HepG2 (cell line): Measurements from ENCODE around the gene PPP2R5B. TPM values are rescaled to one million over a fixed set of nuclear protein-coding genes. Genes with fewer than 3 reads are reported as not detected.

Experiments
- AGO2 ChIP-seq: fragments of 200-400 bp; formaldehyde crosslinking; optimal IDR thresholded peaks from 2 replicates; pipeline ENCODE3; 2017; ENCODE audit warnings: mild to moderate bottlenecking, low read depth, low read length, moderate library complexity
- DMAP1 ChIP-seq: IDR thresholded peaks from 2 replicates; pipeline ENCODE4 v1.6.1; 2016
- ESRRA ChIP-seq: sonication (generic); formaldehyde crosslinking; IDR thresholded peaks from 2 replicates; pipeline ENCODE4 v1.5.1; 2020; ENCODE audit warnings: mild to moderate bottlenecking, low read depth, missing genetic modification reagents
- GFI1 ChIP-seq: sonication (generic); formaldehyde crosslinking; IDR thresholded peaks from 2 replicates; pipeline ENCODE4 v1.5.0; 2020; ENCODE audit warnings: missing genetic modification reagents, mild to moderate bottlenecking, borderline replicate concordance
- MTA1 ChIP-seq: sonication (generic); formaldehyde crosslinking; IDR thresholded peaks from 2 replicates; pipeline ENCODE4 v1.4.0; 2020; ENCODE audit warnings: missing genetic modification reagents, mild to moderate bottlenecking, borderline replicate concordance
- NR2F6 ChIP-seq, 2 experiments: IDR thresholded peaks; 2 replicates each; pipeline ENCODE4 v1.6.1; 2016; ENCODE audit warnings: antibody characterized with exemption in 1 of 2, mild to moderate bottlenecking in 1 of 2
- PHF20 ChIP-seq: sonication (generic); formaldehyde crosslinking; IDR thresholded peaks from 2 replicates; pipeline ENCODE4 v1.5.0; 2020; ENCODE audit warnings: mild to moderate bottlenecking, missing genetic modification reagents
- RNF2 ChIP-seq: fragments of 450-650 bp; conservative IDR thresholded peaks from 2 replicates; pipeline ENCODE4 v1.6.1; 2016; ENCODE audit warnings: low read depth
- STAT5B ChIP-seq: sonication (generic); formaldehyde crosslinking; IDR thresholded peaks from 2 replicates; pipeline ENCODE4 v1.4.0; 2020; ENCODE audit warnings: missing genetic modification reagents
- TRIM24 ChIP-seq: sonication (generic); formaldehyde crosslinking; IDR thresholded peaks from 2 replicates; pipeline ENCODE4 v1.8.0; 2022; ENCODE audit warnings: mild to moderate bottlenecking, missing genetic modification reagents
- ZFP90 ChIP-seq: sonication (generic); formaldehyde crosslinking; IDR thresholded peaks from 2 replicates; pipeline ENCODE4 v1.8.0; 2022; ENCODE audit warnings: missing genetic modification reagents, mild to moderate bottlenecking, inconsistent platforms, borderline replicate concordance
- ZNF274 ChIP-seq: sonication (generic); formaldehyde crosslinking; IDR thresholded peaks from 2 replicates; pipeline ENCODE4 v1.5.1; 2020; ENCODE audit warnings: mild to moderate bottlenecking, missing genetic modification reagents
- ZNF552 ChIP-seq: sonication (generic); formaldehyde crosslinking; IDR thresholded peaks from 2 replicates; pipeline ENCODE4 v1.9.0; 2022; ENCODE audit warnings: missing genetic modification reagents, mild to moderate bottlenecking, borderline replicate concordance
- ZNF777 ChIP-seq: sonication (generic); formaldehyde crosslinking; IDR thresholded peaks from 2 replicates; pipeline ENCODE4 v1.4.0; 2020; ENCODE audit warnings: missing genetic modification reagents
- ZNF788 ChIP-seq: sonication (generic); formaldehyde crosslinking; IDR thresholded peaks from 2 replicates; pipeline ENCODE4 v1.5.0; 2020; ENCODE audit warnings: mild to moderate bottlenecking, missing genetic modification reagents, borderline replicate concordance
- polyA plus RNA-seq, 8 experiments: library from polyadenylated mRNA; depleted of rRNA in 3 of 8; stranded (reverse) in 7 of 8; unstranded in 1 of 8; fragments of >200 nt; fragmentation: Illumina TruSeq in 4 of 8; extraction: Trizol in 4 of 8; gene quantifications; 2 replicates each; pipeline versions ENCODE4 v1.2.1 to v1.2.3, GENCODE V29; 2011 to 2016; ENCODE audit warnings: low read depth in 4 of 8, missing spikeins in 1 of 8, mixed read lengths in 1 of 8; ENCODE audit not compliant: insufficient read depth in 1 of 8
- total RNA-seq, 5 experiments: library from RNA; depleted of rRNA; stranded (reverse); fragments of >200 nt; fragmentation: Illumina TruSeq; extraction: Trizol; gene quantifications; 2 replicates each; pipeline ENCODE4 v1.2.3, GENCODE V29; 2016; ENCODE audit warnings: low read depth in 1 of 5
- TF ChIP-seq, protein P1 (sequence below), 2 experiments: sonication (generic) in 1 of 2; formaldehyde crosslinking in 1 of 2; IDR thresholded peaks; 2 replicates each; pipeline versions ENCODE4 v1.4.0 to v1.6.1; 2018 to 2020; ENCODE audit warnings: missing genetic modification reagents in 2 of 2, borderline replicate concordance in 1 of 2, low read depth in 1 of 2, mild to moderate bottlenecking in 1 of 2, missing biosample characterization in 1 of 2
- TF ChIP-seq, protein P2 (sequence below), 2 experiments: sonication (generic) in 1 of 2; formaldehyde crosslinking in 1 of 2; IDR thresholded peaks; 2 replicates each; pipeline versions ENCODE4 v1.5.1 to v1.6.1; 2011 to 2020; ENCODE audit warnings: borderline replicate concordance in 1 of 2, low read depth in 1 of 2, low read length in 1 of 2, mild to moderate bottlenecking in 1 of 2, missing genetic modification reagents in 1 of 2, moderate library complexity in 1 of 2
- TF ChIP-seq, protein P3 (sequence below): sonication (generic); formaldehyde crosslinking; IDR thresholded peaks from 2 replicates; pipeline ENCODE4 v1.5.0; 2020; ENCODE audit warnings: mild to moderate bottlenecking, missing genetic modification reagents

PPP2R5B gene
- total and polyA plus RNA-seq, 2 of the 13 experiments (the other 11 are each of a cell fraction or from before 2014, with no cell fraction given): 2.3 to 8.3 TPM

DNA sequence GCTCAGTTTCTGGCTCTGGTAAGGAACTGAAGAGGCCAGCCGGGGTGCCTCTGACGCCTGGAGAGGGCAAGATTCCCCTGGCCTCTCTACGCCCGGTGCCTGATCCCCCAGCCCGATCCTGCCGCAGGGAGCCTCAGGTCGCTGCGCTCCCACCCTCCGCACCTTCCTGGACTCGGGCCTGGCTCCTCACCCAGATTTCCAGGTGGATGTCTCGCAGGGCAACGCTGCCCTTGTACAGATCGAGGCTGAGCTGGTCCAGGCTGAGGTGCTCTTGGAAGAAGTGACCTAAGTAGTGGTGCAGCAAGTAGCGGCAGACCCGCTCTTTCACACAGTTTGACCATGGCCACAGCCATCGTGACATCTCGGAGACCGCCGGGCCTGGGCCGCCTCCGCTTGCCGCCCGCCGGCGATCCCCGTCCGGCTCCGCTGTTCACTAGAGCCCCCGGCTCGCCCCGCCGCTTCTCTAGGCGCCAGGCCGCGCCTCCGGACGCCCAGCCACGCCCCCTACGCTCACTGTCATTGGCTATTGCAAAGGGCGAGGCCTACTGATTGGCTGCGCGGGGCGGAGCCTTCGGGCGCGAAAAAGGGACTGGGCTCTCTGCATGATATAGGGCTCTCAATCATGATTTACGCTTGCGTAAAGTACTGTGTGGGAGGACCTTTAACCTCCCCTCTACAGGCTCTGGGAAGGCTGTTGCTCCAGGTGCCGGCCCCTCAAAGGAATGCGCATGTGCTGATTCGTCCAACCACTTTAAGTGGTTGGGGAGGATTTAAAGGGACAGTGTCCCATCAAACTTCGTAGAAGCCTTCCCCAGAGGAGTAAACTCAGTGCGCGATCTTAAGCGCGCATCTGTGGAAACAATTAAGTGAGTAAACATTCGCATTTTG lies 7.5 kb upstream of the PPP2R5B start, which contains the start of gene ATG2A (continued):
- TF ChIP-seq ESRRA: 0 out of 2 replicates have a peak, but pooled peaks have one; percentile 64
- 0 out of 2 replicates have a peak, but pooled peaks have one; percentile 37 for TF ChIP-seq MTA1
- TF ChIP-seq PHF20: peak; percentile 63; the same call in 1 of the 2 replicates
- TF ChIP-seq ZFP90 (CRISPR knock-in tag): peak; percentile 57; the same call in 1 of the 2 replicates
- TF ChIP-seq ZNF552: peak; percentile 53; the same call in 1 of the 2 replicates
- TF ChIP-seq GFI1: peak; percentile 44; the same call in 1 of the 2 replicates
- peak; percentile 79; the same call in 1 of the 2 replicates for TF ChIP-seq ZNF274 (CRISPR knock-in tag)
- TF ChIP-seq, protein P1, sequence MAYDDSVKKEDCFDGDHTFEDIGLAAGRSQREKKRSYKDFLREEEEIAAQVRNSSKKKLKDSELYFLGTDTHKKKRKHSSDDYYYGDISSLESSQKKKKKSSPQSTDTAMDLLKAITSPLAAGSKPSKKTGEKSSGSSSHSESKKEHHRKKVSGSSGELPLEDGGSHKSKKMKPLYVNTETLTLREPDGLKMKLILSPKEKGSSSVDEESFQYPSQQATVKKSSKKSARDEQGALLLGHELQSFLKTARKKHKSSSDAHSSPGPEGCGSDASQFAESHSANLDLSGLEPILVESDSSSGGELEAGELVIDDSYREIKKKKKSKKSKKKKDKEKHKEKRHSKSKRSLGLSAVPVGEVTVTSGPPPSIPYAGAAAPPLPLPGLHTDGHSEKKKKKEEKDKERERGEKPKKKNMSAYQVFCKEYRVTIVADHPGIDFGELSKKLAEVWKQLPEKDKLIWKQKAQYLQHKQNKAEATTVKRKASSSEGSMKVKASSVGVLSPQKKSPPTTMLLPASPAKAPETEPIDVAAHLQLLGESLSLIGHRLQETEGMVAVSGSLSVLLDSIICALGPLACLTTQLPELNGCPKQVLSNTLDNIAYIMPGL (CRISPR knock-in tag; IDR thresholded peaks at IDR 0.05; ENCODE audit: borderline replicate concordance in 1 of 2, low read depth in 1 of 2): peak; percentile 94 to 95
- no peak for TF ChIP-seq AGO2
- TF ChIP-seq ZNF777 (CRISPR knock-in tag): no peak
- TF ChIP-seq, protein P2, sequence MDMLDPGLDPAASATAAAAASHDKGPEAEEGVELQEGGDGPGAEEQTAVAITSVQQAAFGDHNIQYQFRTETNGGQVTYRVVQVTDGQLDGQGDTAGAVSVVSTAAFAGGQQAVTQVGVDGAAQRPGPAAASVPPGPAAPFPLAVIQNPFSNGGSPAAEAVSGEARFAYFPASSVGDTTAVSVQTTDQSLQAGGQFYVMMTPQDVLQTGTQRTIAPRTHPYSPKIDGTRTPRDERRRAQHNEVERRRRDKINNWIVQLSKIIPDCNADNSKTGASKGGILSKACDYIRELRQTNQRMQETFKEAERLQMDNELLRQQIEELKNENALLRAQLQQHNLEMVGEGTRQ (IDR thresholded peaks at IDR 0.05; ENCODE audit: low read depth, low read length): no peak
- TF ChIP-seq, protein P2 (CRISPR knock-in tag; IDR thresholded peaks at IDR 0.05; ENCODE audit: borderline replicate concordance): no peak; the same call in 1 of the 2 replicates
- TF ChIP-seq RNF2: 0 out of 2 replicates have a peak, but pooled peaks have one; percentile 37
- peak; percentile 58 for TF ChIP-seq NR2F6 (IDR thresholded peaks at IDR 0.05)
- TF ChIP-seq NR2F6 (CRISPR knock-in tag; IDR thresholded peaks at IDR 0.05): peak; percentile 74
- TF ChIP-seq ZNF788 (CRISPR knock-in tag): peak; percentile 45; the same call in 1 of the 2 replicates
- TF ChIP-seq TRIM24 (CRISPR knock-in tag): no peak
- no peak for TF ChIP-seq DMAP1 (CRISPR knock-in tag)
- TF ChIP-seq, protein P3, sequence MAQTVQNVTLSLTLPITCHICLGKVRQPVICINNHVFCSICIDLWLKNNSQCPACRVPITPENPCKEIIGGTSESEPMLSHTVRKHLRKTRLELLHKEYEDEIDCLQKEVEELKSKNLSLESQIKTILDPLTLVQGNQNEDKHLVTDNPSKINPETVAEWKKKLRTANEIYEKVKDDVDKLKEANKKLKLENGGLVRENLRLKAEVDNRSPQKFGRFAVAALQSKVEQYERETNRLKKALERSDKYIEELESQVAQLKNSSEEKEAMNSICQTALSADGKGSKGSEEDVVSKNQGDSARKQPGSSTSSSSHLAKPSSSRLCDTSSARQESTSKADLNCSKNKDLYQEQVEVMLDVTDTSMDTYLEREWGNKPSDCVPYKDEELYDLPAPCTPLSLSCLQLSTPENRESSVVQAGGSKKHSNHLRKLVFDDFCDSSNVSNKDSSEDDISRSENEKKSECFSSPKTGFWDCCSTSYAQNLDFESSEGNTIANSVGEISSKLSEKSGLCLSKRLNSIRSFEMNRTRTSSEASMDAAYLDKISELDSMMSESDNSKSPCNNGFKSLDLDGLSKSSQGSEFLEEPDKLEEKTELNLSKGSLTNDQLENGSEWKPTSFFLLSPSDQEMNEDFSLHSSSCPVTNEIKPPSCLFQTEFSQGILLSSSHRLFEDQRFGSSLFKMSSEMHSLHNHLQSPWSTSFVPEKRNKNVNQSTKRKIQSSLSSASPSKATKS (CRISPR knock-in tag): no peak
- TF ChIP-seq STAT5B (CRISPR knock-in tag): no peak
